ENCODE results near the gene UPF1.

Gene UPF1

DNA sequence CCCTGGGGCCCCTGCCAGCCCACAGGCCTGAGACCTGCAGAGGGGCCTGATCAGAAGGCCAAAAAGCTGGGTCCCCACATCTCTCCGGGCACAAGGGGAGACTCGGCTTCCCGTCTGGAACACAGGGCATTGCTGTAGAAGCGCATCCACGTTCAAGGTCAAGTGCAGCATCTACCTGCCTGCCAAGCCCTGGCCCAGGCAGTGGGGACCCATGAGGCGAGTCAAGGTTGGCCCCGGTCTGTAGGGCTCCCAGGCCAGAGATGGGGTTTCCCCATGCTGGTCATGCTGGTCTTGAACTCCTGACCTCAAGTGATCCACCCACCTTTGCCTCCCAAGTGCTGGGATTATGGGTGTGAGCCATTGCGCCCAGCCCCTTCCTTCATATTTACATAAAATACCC lies 27.1 kb upstream of the UPF1 start:
- ATAC-seq = no peak
- TF ChIP-seq ZFP3 (CRISPR knock-in tag; IDR thresholded peaks at IDR 0.05) = no peak
- TF ChIP-seq, protein P1, sequence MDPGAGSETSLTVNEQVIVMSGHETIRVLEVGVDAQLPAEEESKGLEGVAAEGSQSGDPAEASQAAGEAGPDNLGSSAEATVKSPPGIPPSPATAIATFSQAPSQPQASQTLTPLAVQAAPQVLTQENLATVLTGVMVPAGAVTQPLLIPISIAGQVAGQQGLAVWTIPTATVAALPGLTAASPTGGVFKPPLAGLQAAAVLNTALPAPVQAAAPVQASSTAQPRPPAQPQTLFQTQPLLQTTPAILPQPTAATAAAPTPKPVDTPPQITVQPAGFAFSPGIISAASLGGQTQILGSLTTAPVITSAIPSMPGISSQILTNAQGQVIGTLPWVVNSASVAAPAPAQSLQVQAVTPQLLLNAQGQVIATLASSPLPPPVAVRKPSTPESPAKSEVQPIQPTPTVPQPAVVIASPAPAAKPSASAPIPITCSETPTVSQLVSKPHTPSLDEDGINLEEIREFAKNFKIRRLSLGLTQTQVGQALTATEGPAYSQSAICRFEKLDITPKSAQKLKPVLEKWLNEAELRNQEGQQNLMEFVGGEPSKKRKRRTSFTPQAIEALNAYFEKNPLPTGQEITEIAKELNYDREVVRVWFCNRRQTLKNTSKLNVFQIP (CRISPR knock-in tag; IDR thresholded peaks at IDR 0.05; ENCODE audit: borderline replicate concordance, low read depth) = no peak

DNA sequence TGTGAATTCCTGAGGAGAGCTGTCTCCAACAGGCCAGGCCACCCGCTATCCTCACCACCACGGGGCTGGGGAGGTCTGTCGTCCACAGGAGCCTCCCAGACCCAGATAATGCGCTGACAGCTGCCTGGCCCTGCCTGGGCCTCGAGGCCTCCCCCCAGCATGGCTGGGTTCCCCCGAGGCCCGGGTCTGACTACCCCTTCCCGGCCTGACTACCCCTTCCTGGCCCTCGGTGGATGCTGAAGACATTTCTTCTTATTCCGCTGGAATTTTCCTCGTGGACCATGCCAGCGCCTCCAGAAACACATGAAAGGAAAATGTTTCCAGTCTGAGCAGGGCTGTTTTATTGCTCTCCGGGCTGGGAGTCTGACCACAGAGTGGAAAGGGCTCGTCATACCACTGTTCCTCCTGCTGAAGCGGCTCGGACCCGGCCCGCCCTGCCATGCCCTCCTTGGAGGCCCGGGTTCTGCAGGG lies 23.9 kb upstream of the UPF1 start:
- no peak for ATAC-seq
- TF ChIP-seq CSDC2 (CRISPR knock-in tag; IDR thresholded peaks at IDR 0.05) (no peak), ARNTL (CRISPR knock-in tag; IDR thresholded peaks at IDR 0.05; ENCODE audit: borderline replicate concordance, low read depth) (no peak), ZFP3 (CRISPR knock-in tag; IDR thresholded peaks at IDR 0.05) (no peak), BACH2 (CRISPR knock-in tag; IDR thresholded peaks at IDR 0.05; ENCODE audit: borderline replicate concordance) (no peak), SNAI2 (CRISPR knock-in tag; IDR thresholded peaks at IDR 0.05) (no peak), ESRRG (CRISPR knock-in tag; IDR thresholded peaks at IDR 0.05) (no peak), ZFP30 (CRISPR knock-in tag; IDR thresholded peaks at IDR 0.05) (no peak), ZNF70 (CRISPR knock-in tag; IDR thresholded peaks at IDR 0.05) (no peak), TOX (CRISPR knock-in tag; IDR thresholded peaks at IDR 0.05; ENCODE audit: borderline replicate concordance) (no peak), ZNF565 (CRISPR knock-in tag; conservative IDR thresholded peaks at IDR 0.05; ENCODE audit: low read depth) (no peak), PPARA (CRISPR knock-in tag; IDR thresholded peaks at IDR 0.05; ENCODE audit: borderline replicate concordance) (no peak), ISL1 (CRISPR knock-in tag; IDR thresholded peaks at IDR 0.05) (no peak)
- TF ChIP-seq, protein P2, sequence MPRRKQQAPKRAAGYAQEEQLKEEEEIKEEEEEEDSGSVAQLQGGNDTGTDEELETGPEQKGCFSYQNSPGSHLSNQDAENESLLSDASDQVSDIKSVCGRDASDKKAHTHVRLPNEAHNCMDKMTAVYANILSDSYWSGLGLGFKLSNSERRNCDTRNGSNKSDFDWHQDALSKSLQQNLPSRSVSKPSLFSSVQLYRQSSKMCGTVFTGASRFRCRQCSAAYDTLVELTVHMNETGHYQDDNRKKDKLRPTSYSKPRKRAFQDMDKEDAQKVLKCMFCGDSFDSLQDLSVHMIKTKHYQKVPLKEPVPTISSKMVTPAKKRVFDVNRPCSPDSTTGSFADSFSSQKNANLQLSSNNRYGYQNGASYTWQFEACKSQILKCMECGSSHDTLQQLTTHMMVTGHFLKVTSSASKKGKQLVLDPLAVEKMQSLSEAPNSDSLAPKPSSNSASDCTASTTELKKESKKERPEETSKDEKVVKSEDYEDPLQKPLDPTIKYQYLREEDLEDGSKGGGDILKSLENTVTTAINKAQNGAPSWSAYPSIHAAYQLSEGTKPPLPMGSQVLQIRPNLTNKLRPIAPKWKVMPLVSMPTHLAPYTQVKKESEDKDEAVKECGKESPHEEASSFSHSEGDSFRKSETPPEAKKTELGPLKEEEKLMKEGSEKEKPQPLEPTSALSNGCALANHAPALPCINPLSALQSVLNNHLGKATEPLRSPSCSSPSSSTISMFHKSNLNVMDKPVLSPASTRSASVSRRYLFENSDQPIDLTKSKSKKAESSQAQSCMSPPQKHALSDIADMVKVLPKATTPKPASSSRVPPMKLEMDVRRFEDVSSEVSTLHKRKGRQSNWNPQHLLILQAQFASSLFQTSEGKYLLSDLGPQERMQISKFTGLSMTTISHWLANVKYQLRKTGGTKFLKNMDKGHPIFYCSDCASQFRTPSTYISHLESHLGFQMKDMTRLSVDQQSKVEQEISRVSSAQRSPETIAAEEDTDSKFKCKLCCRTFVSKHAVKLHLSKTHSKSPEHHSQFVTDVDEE (CRISPR knock-in tag; IDR thresholded peaks at IDR 0.05) = no peak
- TF ChIP-seq, protein P3, sequence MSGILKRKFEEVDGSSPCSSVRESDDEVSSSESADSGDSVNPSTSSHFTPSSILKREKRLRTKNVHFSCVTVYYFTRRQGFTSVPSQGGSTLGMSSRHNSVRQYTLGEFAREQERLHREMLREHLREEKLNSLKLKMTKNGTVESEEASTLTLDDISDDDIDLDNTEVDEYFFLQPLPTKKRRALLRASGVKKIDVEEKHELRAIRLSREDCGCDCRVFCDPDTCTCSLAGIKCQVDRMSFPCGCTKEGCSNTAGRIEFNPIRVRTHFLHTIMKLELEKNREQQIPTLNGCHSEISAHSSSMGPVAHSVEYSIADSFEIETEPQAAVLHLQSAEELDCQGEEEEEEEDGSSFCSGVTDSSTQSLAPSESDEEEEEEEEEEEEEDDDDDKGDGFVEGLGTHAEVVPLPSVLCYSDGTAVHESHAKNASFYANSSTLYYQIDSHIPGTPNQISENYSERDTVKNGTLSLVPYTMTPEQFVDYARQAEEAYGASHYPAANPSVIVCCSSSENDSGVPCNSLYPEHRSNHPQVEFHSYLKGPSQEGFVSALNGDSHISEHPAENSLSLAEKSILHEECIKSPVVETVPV (CRISPR knock-in tag; IDR thresholded peaks at IDR 0.05) = no peak
- TF ChIP-seq, protein P4, sequence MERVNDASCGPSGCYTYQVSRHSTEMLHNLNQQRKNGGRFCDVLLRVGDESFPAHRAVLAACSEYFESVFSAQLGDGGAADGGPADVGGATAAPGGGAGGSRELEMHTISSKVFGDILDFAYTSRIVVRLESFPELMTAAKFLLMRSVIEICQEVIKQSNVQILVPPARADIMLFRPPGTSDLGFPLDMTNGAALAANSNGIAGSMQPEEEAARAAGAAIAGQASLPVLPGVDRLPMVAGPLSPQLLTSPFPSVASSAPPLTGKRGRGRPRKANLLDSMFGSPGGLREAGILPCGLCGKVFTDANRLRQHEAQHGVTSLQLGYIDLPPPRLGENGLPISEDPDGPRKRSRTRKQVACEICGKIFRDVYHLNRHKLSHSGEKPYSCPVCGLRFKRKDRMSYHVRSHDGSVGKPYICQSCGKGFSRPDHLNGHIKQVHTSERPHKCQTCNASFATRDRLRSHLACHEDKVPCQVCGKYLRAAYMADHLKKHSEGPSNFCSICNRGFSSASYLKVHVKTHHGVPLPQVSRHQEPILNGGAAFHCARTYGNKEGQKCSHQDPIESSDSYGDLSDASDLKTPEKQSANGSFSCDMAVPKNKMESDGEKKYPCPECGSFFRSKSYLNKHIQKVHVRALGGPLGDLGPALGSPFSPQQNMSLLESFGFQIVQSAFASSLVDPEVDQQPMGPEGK (CRISPR knock-in tag; IDR thresholded peaks at IDR 0.05; ENCODE audit: borderline replicate concordance) = no peak
- TF ChIP-seq, protein P1 (CRISPR knock-in tag; IDR thresholded peaks at IDR 0.05; ENCODE audit: borderline replicate concordance, low read depth) = no peak

DNA sequence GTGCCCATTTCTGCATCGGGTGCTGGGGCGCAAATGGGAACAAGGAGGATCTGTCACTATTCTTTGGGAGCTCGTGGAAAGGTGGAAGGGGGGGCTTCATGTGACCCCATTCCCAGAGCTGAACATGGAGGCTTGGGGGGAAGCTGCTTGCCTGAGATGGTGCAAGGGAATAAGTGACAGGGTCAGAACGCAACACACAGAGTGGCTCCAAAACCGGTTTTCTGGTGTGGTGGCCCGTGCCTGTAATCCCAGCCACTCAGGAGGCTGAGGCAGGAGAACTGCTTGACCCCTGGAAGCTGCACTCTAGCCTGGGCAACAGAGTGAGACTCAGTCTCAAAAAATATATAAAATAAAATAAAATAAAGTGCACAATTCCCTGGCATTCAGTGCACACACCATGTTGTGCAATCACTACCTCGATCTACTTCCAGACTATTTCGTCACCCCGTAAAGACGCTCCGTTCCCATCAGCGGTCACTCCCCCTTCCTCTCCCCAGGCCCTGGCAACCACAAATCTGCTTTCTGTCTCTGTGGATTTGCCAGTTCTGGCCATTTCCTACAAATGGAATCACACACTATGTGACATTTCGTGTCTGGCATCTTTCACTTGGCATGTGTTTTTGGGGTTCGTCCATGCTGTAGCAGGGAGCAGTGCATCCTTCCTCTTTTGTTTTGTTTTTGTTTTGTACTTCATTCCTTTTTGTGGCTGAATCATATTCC lies 22.4 kb upstream of the UPF1 start:
- ATAC-seq = no peak
- no peak for TF ChIP-seq ARNTL (CRISPR knock-in tag; IDR thresholded peaks at IDR 0.05; ENCODE audit: borderline replicate concordance, low read depth)
- TF ChIP-seq TOX (CRISPR knock-in tag; IDR thresholded peaks at IDR 0.05; ENCODE audit: borderline replicate concordance) = no peak
- TF ChIP-seq CSDC2 (CRISPR knock-in tag; IDR thresholded peaks at IDR 0.05) = no peak
- TF ChIP-seq ZNF565 (CRISPR knock-in tag; conservative IDR thresholded peaks at IDR 0.05; ENCODE audit: low read depth) = no peak
- TF ChIP-seq ZNF70 (CRISPR knock-in tag; IDR thresholded peaks at IDR 0.05) = no peak
- no peak for TF ChIP-seq ESRRG (CRISPR knock-in tag; IDR thresholded peaks at IDR 0.05)
- TF ChIP-seq GLIS3 (CRISPR knock-in tag; IDR thresholded peaks at IDR 0.05) = no peak
- TF ChIP-seq, protein P5, sequence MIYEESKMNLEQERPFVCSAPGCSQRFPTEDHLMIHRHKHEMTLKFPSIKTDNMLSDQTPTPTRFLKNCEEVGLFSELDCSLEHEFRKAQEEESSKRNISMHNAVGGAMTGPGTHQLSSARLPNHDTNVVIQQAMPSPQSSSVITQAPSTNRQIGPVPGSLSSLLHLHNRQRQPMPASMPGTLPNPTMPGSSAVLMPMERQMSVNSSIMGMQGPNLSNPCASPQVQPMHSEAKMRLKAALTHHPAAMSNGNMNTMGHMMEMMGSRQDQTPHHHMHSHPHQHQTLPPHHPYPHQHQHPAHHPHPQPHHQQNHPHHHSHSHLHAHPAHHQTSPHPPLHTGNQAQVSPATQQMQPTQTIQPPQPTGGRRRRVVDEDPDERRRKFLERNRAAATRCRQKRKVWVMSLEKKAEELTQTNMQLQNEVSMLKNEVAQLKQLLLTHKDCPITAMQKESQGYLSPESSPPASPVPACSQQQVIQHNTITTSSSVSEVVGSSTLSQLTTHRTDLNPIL (CRISPR knock-in tag; IDR thresholded peaks at IDR 0.05; ENCODE audit: low read depth) = no peak
- no peak for TF ChIP-seq BACH2 (CRISPR knock-in tag; IDR thresholded peaks at IDR 0.05; ENCODE audit: borderline replicate concordance)
- TF ChIP-seq TCF4 (CRISPR knock-in tag; IDR thresholded peaks at IDR 0.05; ENCODE audit: borderline replicate concordance) = no peak
- TF ChIP-seq, protein P3 (CRISPR knock-in tag; IDR thresholded peaks at IDR 0.05) = no peak
- no peak for TF ChIP-seq ZNF8 (CRISPR knock-in tag; IDR thresholded peaks at IDR 0.05)
- TF ChIP-seq SNAI2 (CRISPR knock-in tag; IDR thresholded peaks at IDR 0.05) = no peak
- no peak for TF ChIP-seq ZFP3 (CRISPR knock-in tag; IDR thresholded peaks at IDR 0.05)
- no peak for TF ChIP-seq ZC3H10 (CRISPR knock-in tag; IDR thresholded peaks at IDR 0.05)
- TF ChIP-seq, protein P4 (CRISPR knock-in tag; IDR thresholded peaks at IDR 0.05; ENCODE audit: borderline replicate concordance) = no peak

Data from SK-N-SH treated with all-trans-retinoic acid at 6 μM for 48 hours (cell line).